HepG2 (cell line): ENCODE measurements around the gene CD79A. TPM values are rescaled to one million over a fixed set of nuclear protein-coding genes. Genes with fewer than 3 reads are reported as not detected.

ENCODE experiments used
- BHLHE40 ChIP-seq: IDR thresholded peaks from 2 replicates; pipeline ENCODE4 v1.6.1; 2011; ENCODE audit warnings: low read length, improper control_type of control experiment
- DMTF1 ChIP-seq: sonication (generic); formaldehyde crosslinking; IDR thresholded peaks from 2 replicates; pipeline ENCODE4 v1.4.0; 2020; ENCODE audit warnings: mild to moderate bottlenecking, missing genetic modification reagents
- DNMT3B ChIP-seq: conservative IDR thresholded peaks from 2 replicates; pipeline ENCODE4 v1.6.1; 2016; ENCODE audit warnings: missing biosample characterization, control low read depth
- GLI4 ChIP-seq: sonication (generic); formaldehyde crosslinking; IDR thresholded peaks from 2 replicates; pipeline ENCODE4 v1.5.1; 2020; ENCODE audit warnings: missing genetic modification reagents, mild to moderate bottlenecking, moderate library complexity, borderline replicate concordance
- GLMP ChIP-seq: sonication (generic); formaldehyde crosslinking; IDR thresholded peaks from 2 replicates; pipeline ENCODE4 v1.9.0; 2021; ENCODE audit warnings: missing genetic modification reagents, mild to moderate bottlenecking, borderline replicate concordance
- HNRNPK ChIP-seq: fragments of 200-400 bp; formaldehyde crosslinking; IDR thresholded peaks from 2 replicates; pipeline ENCODE4 v1.6.1; 2018; ENCODE audit warnings: low read length, low read depth, moderate library complexity, mild to moderate bottlenecking; ENCODE audit not compliant: poor library complexity, severe bottlenecking
- JARID2 ChIP-seq: sonication (generic); formaldehyde crosslinking; IDR thresholded peaks from 2 replicates; pipeline ENCODE4 v1.8.1; 2023; ENCODE audit warnings: missing genetic modification reagents, inconsistent platforms; ENCODE audit not compliant: insufficient replicate concordance
- MAZ ChIP-seq, 2 experiments: sonication (generic) in 1 of 2; formaldehyde crosslinking in 1 of 2; IDR thresholded peaks; 2 replicates each; pipeline versions ENCODE4 v1.5.0 to v1.6.1; 2012 to 2020; ENCODE audit warnings: low read depth in 2 of 2, mild to moderate bottlenecking in 2 of 2, borderline replicate concordance in 1 of 2, improper control_type of control experiment in 1 of 2, low read length in 1 of 2, missing genetic modification reagents in 1 of 2, moderate library complexity in 1 of 2
- MED8 ChIP-seq: sonication (generic); formaldehyde crosslinking; IDR thresholded peaks from 2 replicates; pipeline ENCODE4 v1.8.1; 2023; ENCODE audit warnings: mild to moderate bottlenecking, missing genetic modification reagents; ENCODE audit not compliant: insufficient replicate concordance
- MIXL1 ChIP-seq: IDR thresholded peaks from 2 replicates; pipeline ENCODE4 v1.6.1; 2016
- NFIB ChIP-seq: sonication (generic); formaldehyde crosslinking; IDR thresholded peaks from 2 replicates; pipeline ENCODE4 v1.9.0; 2021; ENCODE audit warnings: missing genetic modification reagents, mild to moderate bottlenecking, borderline replicate concordance
- SSRP1 ChIP-seq: IDR thresholded peaks from 2 replicates; pipeline ENCODE4 v1.6.1; 2016; ENCODE audit warnings: control low read depth
- STAT5B ChIP-seq: sonication (generic); formaldehyde crosslinking; IDR thresholded peaks from 2 replicates; pipeline ENCODE4 v1.4.0; 2020; ENCODE audit warnings: missing genetic modification reagents
- ZFP37 ChIP-seq: sonication (generic); formaldehyde crosslinking; IDR thresholded peaks from 2 replicates; pipeline ENCODE4 v1.4.0; 2020; ENCODE audit warnings: missing genetic modification reagents, borderline replicate concordance
- ZFX ChIP-seq: sonication (generic); formaldehyde crosslinking; IDR thresholded peaks from 2 replicates; pipeline ENCODE4 v1.4.0; 2020; ENCODE audit warnings: mild to moderate bottlenecking, low read depth, missing genetic modification reagents, moderate library complexity
- ZNF496 ChIP-seq: sonication (generic); formaldehyde crosslinking; IDR thresholded peaks from 2 replicates; pipeline ENCODE4 v1.8.1; 2023; ENCODE audit warnings: mild to moderate bottlenecking, moderate library complexity, missing genetic modification reagents; ENCODE audit not compliant: insufficient replicate concordance
- ZNF501 ChIP-seq: sonication (generic); formaldehyde crosslinking; IDR thresholded peaks from 2 replicates; pipeline ENCODE4 v1.5.1; 2020; ENCODE audit warnings: mild to moderate bottlenecking, moderate library complexity, missing genetic modification reagents
- ZNF644 ChIP-seq: IDR thresholded peaks from 2 replicates; pipeline ENCODE4 v1.6.1; 2016; ENCODE audit warnings: low read depth
- ZNF737 ChIP-seq: sonication (generic); formaldehyde crosslinking; IDR thresholded peaks from 2 replicates; pipeline ENCODE4 v1.5.0; 2020; ENCODE audit warnings: missing genetic modification reagents, mild to moderate bottlenecking, borderline replicate concordance
- ZNF746 ChIP-seq: sonication (generic); formaldehyde crosslinking; IDR thresholded peaks from 2 replicates; pipeline ENCODE4 v1.8.0; 2022; ENCODE audit warnings: mild to moderate bottlenecking, missing genetic modification reagents
- ZNF768 ChIP-seq: sonication (generic); formaldehyde crosslinking; IDR thresholded peaks from 2 replicates; pipeline ENCODE4 v1.4.0; 2020; ENCODE audit warnings: missing genetic modification reagents
- ZNF782 ChIP-seq: sonication (generic); formaldehyde crosslinking; IDR thresholded peaks from 2 replicates; pipeline ENCODE4 v1.4.0; 2020; ENCODE audit warnings: missing genetic modification reagents, mild to moderate bottlenecking, borderline replicate concordance
- ZNF883 ChIP-seq: sonication (generic); formaldehyde crosslinking; IDR thresholded peaks from 2 replicates; pipeline ENCODE4 v1.5.1; 2020; ENCODE audit warnings: mild to moderate bottlenecking, missing genetic modification reagents; ENCODE audit errors: not compliant biosample characterization
- ZSCAN5A ChIP-seq: sonication (generic); formaldehyde crosslinking; IDR thresholded peaks from 2 replicates; pipeline ENCODE4 v1.8.0; 2022; ENCODE audit warnings: mild to moderate bottlenecking, missing genetic modification reagents, borderline replicate concordance
- polyA plus RNA-seq, 8 experiments: library from polyadenylated mRNA; depleted of rRNA in 3 of 8; stranded (reverse) in 7 of 8; unstranded in 1 of 8; fragments of >200 nt; fragmentation: Illumina TruSeq in 4 of 8; extraction: Trizol in 4 of 8; gene quantifications; 2 replicates each; pipeline versions ENCODE4 v1.2.1 to v1.2.3, GENCODE V29; 2011 to 2016; ENCODE audit warnings: low read depth in 4 of 8, missing spikeins in 1 of 8, mixed read lengths in 1 of 8; ENCODE audit not compliant: insufficient read depth in 1 of 8
- total RNA-seq, 5 experiments: library from RNA; depleted of rRNA; stranded (reverse); fragments of >200 nt; fragmentation: Illumina TruSeq; extraction: Trizol; gene quantifications; 2 replicates each; pipeline ENCODE4 v1.2.3, GENCODE V29; 2016; ENCODE audit warnings: low read depth in 1 of 5

CD79A gene
- total and polyA plus RNA-seq, 2 of the 13 experiments (the other 11 are each of a cell fraction or from before 2014, with no cell fraction given): 0.24 to 0.33 TPM

- TF ChIP-seq ZNF737 (CRISPR knock-in tag): no peak
- TF ChIP-seq ZNF496 (CRISPR knock-in tag): no peak
- TF ChIP-seq ZSCAN5A: no peak
- TF ChIP-seq ZNF782 (CRISPR knock-in tag): no peak
- TF ChIP-seq DMTF1 (CRISPR knock-in tag): no peak
- TF ChIP-seq ZNF746 (CRISPR knock-in tag): no peak
- TF ChIP-seq ZFP37 (CRISPR knock-in tag): no peak
- TF ChIP-seq GLMP (CRISPR knock-in tag): no peak
- no peak for TF ChIP-seq SSRP1 (CRISPR knock-in tag)
- TF ChIP-seq ZFX (CRISPR knock-in tag): peak; percentile 5; the same call in 1 of the 2 replicates
- TF ChIP-seq JARID2 (CRISPR knock-in tag): no peak
- TF ChIP-seq MAZ (IDR thresholded peaks at IDR 0.05; ENCODE audit: borderline replicate concordance, low read depth, low read length): peak; percentile 45; the same call in 1 of the 2 replicates
- TF ChIP-seq MAZ (CRISPR knock-in tag; IDR thresholded peaks at IDR 0.05; ENCODE audit: low read depth): no peak
- 0 out of 2 replicates have a peak, but pooled peaks have one; percentile 31 for TF ChIP-seq ZNF501
- no peak for TF ChIP-seq BHLHE40
- TF ChIP-seq DNMT3B: no peak
- no peak for TF ChIP-seq STAT5B (CRISPR knock-in tag)
- peak; percentile 49 for TF ChIP-seq HNRNPK
- no peak for TF ChIP-seq GLI4
- no peak for TF ChIP-seq ZNF644
- TF ChIP-seq NFIB: no peak
- no peak for TF ChIP-seq MIXL1
- TF ChIP-seq ZNF768 (CRISPR knock-in tag): peak; percentile 15; the same call in 1 of the 2 replicates
- TF ChIP-seq MED8 (CRISPR knock-in tag): no peak
- peak; percentile 42 for TF ChIP-seq ZNF883
These were observed 5.7 kb downstream of the CD79A start, which contains the start of gene ARHGEF1 (continued) for GRCh38 chr19:41882568-41883462.
